Keratinocyte (primary cell): ENCODE data around the gene ACBD3. TPM values are rescaled to one million over a fixed set of nuclear protein-coding genes. Genes with fewer than 3 reads are reported as not detected.

Experiments
- DNase-seq: peaks from one replicate; pipeline ENCODE4 v3.0.0-alpha.2; 2011; ENCODE audit warnings: low read depth, missing footprints, low spot score
- FAIRE-seq: peaks from 2 replicates; lab custom pipeline; 2011; peaks lifted over from hg19 to GRCh38; lab: Jason Lieb, UNC
- H2AFZ ChIP-seq: 2 replicates; pipeline ENCODE4 v1.6.0; 2012; ENCODE audit warnings: low read length, control low read depth, inconsistent platforms; ENCODE audit not compliant: control insufficient read depth
- H3K27ac ChIP-seq: 2 replicates; pipeline ENCODE4 v1.5.1; 2011; ENCODE audit warnings: low read length; ENCODE audit not compliant: control insufficient read depth, insufficient read depth
- H3K27me3 ChIP-seq: 3 replicates; pipeline ENCODE4 v1.6.0; 2011; ENCODE audit warnings: low read length; ENCODE audit not compliant: control insufficient read depth, insufficient read depth; ENCODE audit errors: extremely low read depth
- H3K36me3 ChIP-seq, 2 experiments: 2 replicates in 1 of 2; 3 replicates in 1 of 2; pipeline ENCODE4 v1.5.1; 2011; ENCODE audit warnings: low read length in 2 of 2, mild to moderate bottlenecking in 1 of 2; ENCODE audit not compliant: control insufficient read depth in 2 of 2, insufficient read depth in 2 of 2; ENCODE audit errors: extremely low read depth in 1 of 2
- H3K4me1 ChIP-seq: 3 replicates; pipeline ENCODE4 v1.5.1; 2011; ENCODE audit warnings: low read length; ENCODE audit not compliant: control insufficient read depth, insufficient read depth; ENCODE audit errors: extremely low read depth
- H3K4me2 ChIP-seq: 3 replicates; pipeline ENCODE4 v1.6.0; 2011; ENCODE audit warnings: low read depth, low read length; ENCODE audit not compliant: control insufficient read depth, insufficient read depth; ENCODE audit errors: extremely low read depth
- H3K4me3 ChIP-seq, 3 experiments: fragments of 200-600 bp in 1 of 3; sonication (generic) in 1 of 3; 2 replicates in 2 of 3; 3 replicates in 1 of 3; pipeline ENCODE4 v1.5.1; 2011 to 2016; ENCODE audit warnings: low read length in 3 of 3, mild to moderate bottlenecking in 3 of 3, control low read depth in 2 of 3, inconsistent platforms in 1 of 3, low read depth in 1 of 3, mixed read lengths in 1 of 3, mixed run types in 1 of 3, moderate library complexity in 1 of 3; ENCODE audit not compliant: control insufficient read depth in 2 of 3, insufficient read depth in 2 of 3; ENCODE audit errors: extremely low read depth in 1 of 3
- H3K79me2 ChIP-seq: 2 replicates; pipeline ENCODE4 v1.6.0; 2012; ENCODE audit warnings: low read length; ENCODE audit not compliant: control insufficient read depth, insufficient read depth
- H3K9ac ChIP-seq: 3 replicates; pipeline ENCODE4 v1.6.0; 2011; ENCODE audit warnings: low read length; ENCODE audit not compliant: control insufficient read depth, insufficient read depth; ENCODE audit errors: extremely low read depth
- H3K9me1 ChIP-seq: 3 replicates; pipeline ENCODE4 v1.6.0; 2011; ENCODE audit warnings: low read length; ENCODE audit not compliant: control insufficient read depth, insufficient read depth; ENCODE audit errors: extremely low read depth
- H3K9me3 ChIP-seq: 2 replicates; pipeline ENCODE4 v1.5.1; 2012; ENCODE audit warnings: low read depth, low read length; ENCODE audit not compliant: control insufficient read depth
- H4K20me1 ChIP-seq: 3 replicates; pipeline ENCODE4 v1.6.0; 2011; ENCODE audit warnings: low read length; ENCODE audit not compliant: control insufficient read depth, insufficient read depth; ENCODE audit errors: extremely low read depth
- EZH2 ChIP-seq: IDR thresholded peaks from one replicate; pipeline ENCODE4 v1.6.1; 2012; ENCODE audit warnings: inconsistent platforms, mild to moderate bottlenecking, low read length, moderate library complexity
- dilution Hi-C: fragments of 300-500 bp; cut with MboI; formaldehyde crosslinking; loops from one replicate; pipeline ENCODE4 v1.7.0; 2020; ENCODE audit warnings: low sequenced_read_pairs; ENCODE audit not compliant: extremely low pct_ligation_motif_present
- polyA plus RNA-seq, 5 experiments: library from polyadenylated mRNA; depleted of rRNA in 3 of 5; stranded (reverse) in 3 of 5; stranded (forward) in 1 of 5; unstranded in 1 of 5; fragments of >200 nt; gene quantifications; 1 replicate in 1 of 5; 2 replicates in 3 of 5; 3 replicates in 1 of 5; pipeline versions ENCODE4 v1.2.1 to v1.2.3, GENCODE V29; 2011 to 2012; ENCODE audit warnings: missing spikeins in 2 of 5, low read depth in 1 of 5, low replicate concordance in 1 of 5
- TF ChIP-seq, protein P1 (sequence below), 3 experiments: IDR thresholded peaks in 1 of 3; conservative IDR thresholded peaks in 1 of 3; optimal IDR thresholded peaks in 1 of 3; 2 replicates in 2 of 3; 3 replicates in 1 of 3; pipeline versions ENCODE3 to v1.5.1; 2011; ENCODE audit warnings: low read length in 3 of 3, mild to moderate bottlenecking in 3 of 3, moderate library complexity in 2 of 3, control low read depth in 1 of 3, inconsistent platforms in 1 of 3; ENCODE audit not compliant: insufficient read depth in 2 of 3; ENCODE audit errors: extremely low read depth in 1 of 3

Gene ACBD3
- polyA plus RNA-seq, 1 donor (not counting 4 experiments of a cell fraction or from before 2014, with no cell fraction given), result 43.1 TPM

- TF ChIP-seq EZH2, result no peak
- TF ChIP-seq, protein P1, sequence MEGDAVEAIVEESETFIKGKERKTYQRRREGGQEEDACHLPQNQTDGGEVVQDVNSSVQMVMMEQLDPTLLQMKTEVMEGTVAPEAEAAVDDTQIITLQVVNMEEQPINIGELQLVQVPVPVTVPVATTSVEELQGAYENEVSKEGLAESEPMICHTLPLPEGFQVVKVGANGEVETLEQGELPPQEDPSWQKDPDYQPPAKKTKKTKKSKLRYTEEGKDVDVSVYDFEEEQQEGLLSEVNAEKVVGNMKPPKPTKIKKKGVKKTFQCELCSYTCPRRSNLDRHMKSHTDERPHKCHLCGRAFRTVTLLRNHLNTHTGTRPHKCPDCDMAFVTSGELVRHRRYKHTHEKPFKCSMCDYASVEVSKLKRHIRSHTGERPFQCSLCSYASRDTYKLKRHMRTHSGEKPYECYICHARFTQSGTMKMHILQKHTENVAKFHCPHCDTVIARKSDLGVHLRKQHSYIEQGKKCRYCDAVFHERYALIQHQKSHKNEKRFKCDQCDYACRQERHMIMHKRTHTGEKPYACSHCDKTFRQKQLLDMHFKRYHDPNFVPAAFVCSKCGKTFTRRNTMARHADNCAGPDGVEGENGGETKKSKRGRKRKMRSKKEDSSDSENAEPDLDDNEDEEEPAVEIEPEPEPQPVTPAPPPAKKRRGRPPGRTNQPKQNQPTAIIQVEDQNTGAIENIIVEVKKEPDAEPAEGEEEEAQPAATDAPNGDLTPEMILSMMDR (optimal IDR thresholded peaks at IDR 0.05 in 1 of 3, IDR thresholded peaks at IDR 0.05 in 1 of 3, conservative IDR thresholded peaks at IDR 0.05 in 1 of 3; ENCODE audit: extremely low read depth in 1 of 3, insufficient read depth in 2 of 3, low read length in 3 of 3), result no peak
- peaks cover 14% of the 10 kb centered on the region for H3K4me1 ChIP-seq
- dilution Hi-C loops, result no loop called here
- no peak overlapping the region for H2AFZ ChIP-seq
- no peaks in the 10 kb centered on the region for H3K9me3 ChIP-seq
- no peaks in the 10 kb centered on the region for H3K79me2 ChIP-seq
- H3K9me1 ChIP-seq, result no peaks in the 10 kb centered on the region
- no peak overlapping the region for H3K4me3 ChIP-seq
- H3K9ac ChIP-seq, result no peak overlapping the region
- DNase-seq (no peak), FAIRE-seq (no peak)
- H4K20me1 ChIP-seq, result no peaks in the 10 kb centered on the region
- H3K36me3 ChIP-seq, result no peaks in the 10 kb centered on the region
- H3K27ac ChIP-seq, result no peak overlapping the region
- no peak overlapping the region for H3K4me2 ChIP-seq
- H3K27me3 ChIP-seq, result no peaks in the 10 kb centered on the region
Observed at GRCh38 chr1:226112626-226113025, 73.9 kb downstream of the ACBD3 start.

DNA sequence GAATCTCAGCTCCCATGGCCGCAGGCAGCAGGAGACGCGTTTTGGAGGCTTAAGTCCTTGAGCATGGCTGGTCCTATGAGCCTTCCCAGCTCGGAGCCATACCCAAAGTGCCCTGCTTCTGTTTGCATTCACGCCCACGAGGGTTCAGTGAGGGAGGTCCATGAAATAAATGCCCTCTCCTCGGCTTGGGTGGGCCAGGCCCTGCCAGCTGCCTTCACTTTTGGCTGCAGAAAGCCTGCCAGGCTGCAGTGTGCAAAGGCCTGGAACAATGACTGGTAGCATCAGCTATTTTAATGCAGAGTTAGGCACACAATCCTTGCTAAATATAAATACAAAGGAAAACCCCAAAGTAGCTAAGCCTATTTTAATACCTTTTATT, 74.7 kb downstream of the ACBD3 start:
- no peak for DNase-seq
- no peaks in the 10 kb centered on the region for H3K79me2 ChIP-seq
- H3K4me1 ChIP-seq, result peaks cover 14% of the 10 kb centered on the region
- dilution Hi-C loops, result no loop called here
- TF ChIP-seq EZH2, result no peak
- TF ChIP-seq, protein P1 (optimal IDR thresholded peaks at IDR 0.05 in 1 of 3, IDR thresholded peaks at IDR 0.05 in 1 of 3, conservative IDR thresholded peaks at IDR 0.05 in 1 of 3; ENCODE audit: extremely low read depth in 1 of 3, insufficient read depth in 2 of 3, low read length in 3 of 3), result no peak
- H4K20me1 ChIP-seq, result no peaks in the 10 kb centered on the region
- no peak overlapping the region for H3K27ac ChIP-seq
- H3K4me3 ChIP-seq, result no peak overlapping the region
- H3K9me3 ChIP-seq, result no peaks in the 10 kb centered on the region
- H3K4me2 ChIP-seq, result no peak overlapping the region
- H2AFZ ChIP-seq, result no peak overlapping the region
- H3K36me3 ChIP-seq, result no peaks in the 10 kb centered on the region
- no peak overlapping the region for H3K9ac ChIP-seq
- no peak for FAIRE-seq
- H3K9me1 ChIP-seq, result no peaks in the 10 kb centered on the region
- H3K27me3 ChIP-seq, result no peaks in the 10 kb centered on the region
